ENCODE data around the gene NPNT.

NPNT gene

GRCh38 chr4:105917171-105917685, 22.0 kb downstream of the NPNT start:
- no peak for DNase-seq (ENCODE audit: low read depth)

GRCh38 chr4:105921301-105921700, 26.0 kb downstream of the NPNT start:
- no peak for DNase-seq (ENCODE audit: low read depth)

- no peak for DNase-seq (ENCODE audit: low read depth)
These were observed 28.4 kb downstream of the NPNT start for GRCh38 chr4:105923497-105924238.

- no peak for DNase-seq (ENCODE audit: low read depth)
These were observed 29.1 kb downstream of the NPNT start for GRCh38 chr4:105924341-105924740.

- DNase-seq (ENCODE audit: low read depth): no peak
These were observed 35.4 kb downstream of the NPNT start for GRCh38 chr4:105930698-105931097.

GRCh38 chr4:105933083-105933482, 37.8 kb downstream of the NPNT start:
- DNase-seq (ENCODE audit: low read depth): no peak

GRCh38 chr4:105934386-105934785, 39.1 kb downstream of the NPNT start:
- DNase-seq (ENCODE audit: low read depth): no peak

- DNase-seq (ENCODE audit: low read depth): no peak
These were observed 41.6 kb downstream of the NPNT start for GRCh38 chr4:105936901-105937300.

GRCh38 chr4:105937759-105938158, 42.5 kb downstream of the NPNT start:
- no peak for DNase-seq (ENCODE audit: low read depth)

- no peak for DNase-seq (ENCODE audit: low read depth)
These were observed 48.0 kb downstream of the NPNT start for GRCh38 chr4:105943234-105943633.

GRCh38 chr4:105944540-105944939, 49.3 kb downstream of the NPNT start:
- no peak for DNase-seq (ENCODE audit: low read depth)

GRCh38 chr4:105946771-105947170, 51.5 kb downstream of the NPNT start:
- no peak for DNase-seq (ENCODE audit: low read depth)

- DNase-seq (ENCODE audit: low read depth): no peak
These were observed 55.4 kb downstream of the NPNT start for GRCh38 chr4:105950701-105951100.

GRCh38 chr4:105951198-105951597, 55.9 kb downstream of the NPNT start:
- peak; percentile 49 for DNase-seq (ENCODE audit: low read depth)

- DNase-seq (ENCODE audit: low read depth): no peak
These were observed 57.3 kb downstream of the NPNT start for GRCh38 chr4:105952591-105952990.

- no peak for DNase-seq (ENCODE audit: low read depth)
These were observed 61.3 kb downstream of the NPNT start for GRCh38 chr4:105956569-105956968.

GRCh38 chr4:105957680-105958079, 62.4 kb downstream of the NPNT start:
- no peak for DNase-seq (ENCODE audit: low read depth)

GRCh38 chr4:105963461-105964400, 68.5 kb downstream of the NPNT start:
- no peak for DNase-seq (ENCODE audit: low read depth)

GRCh38 chr4:105965183-105965800, 70.0 kb downstream of the NPNT start:
- DNase-seq (ENCODE audit: low read depth): no peak

GRCh38 chr4:105966051-105966450, 70.8 kb downstream of the NPNT start:
- DNase-seq (ENCODE audit: low read depth): no peak

- no peak for DNase-seq (ENCODE audit: low read depth)
These were observed 71.9 kb downstream of the NPNT start for GRCh38 chr4:105967058-105967658.

- DNase-seq (ENCODE audit: low read depth): no peak
These were observed 74.3 kb downstream of the NPNT start for GRCh38 chr4:105969575-105969974.

All from stromal cell of bone marrow (primary cell).